Neural progenitor cell (in vitro differentiated cells): ENCODE data around the gene NRG3. TPM values are rescaled to one million over a fixed set of nuclear protein-coding genes. Genes with fewer than 3 reads are reported as not detected.

ENCODE experiments used
- DNase-seq: peaks from one replicate; pipeline ENCODE4 v3.0.0-alpha.2; 2016; ENCODE audit warnings: low spot score
- H2AFZ ChIP-seq: fragments of 200-600 bp; sonication (generic); replicated peaks from 2 replicates; pipeline ENCODE4 v1.6.1; 2016; ENCODE audit warnings: antibody characterized with exemption
- H3F3A ChIP-seq: fragments of 200-600 bp; sonication (generic); 2 replicates; pipeline ENCODE4 v1.6.1; 2016; ENCODE audit warnings: antibody characterized with exemption, low read depth
- H3K27ac ChIP-seq: fragments of 200-600 bp; sonication (generic); 2 replicates; pipeline ENCODE4 v1.5.1; 2016; ENCODE audit warnings: mild to moderate bottlenecking
- H3K27me3 ChIP-seq: fragments of 200-600 bp; sonication (generic); 2 replicates; pipeline ENCODE4 v1.6.1; 2016; ENCODE audit warnings: mild to moderate bottlenecking, moderate library complexity
- H3K36me3 ChIP-seq: fragments of 200-600 bp; sonication (generic); 2 replicates; pipeline ENCODE4 v1.5.1; 2016
- H3K4me1 ChIP-seq: fragments of 200-600 bp; sonication (generic); 2 replicates; pipeline ENCODE4 v1.6.1; 2016; ENCODE audit warnings: mixed run types
- H3K4me2 ChIP-seq: fragments of 200-600 bp; sonication (generic); 2 replicates; pipeline ENCODE4 v1.6.1; 2016
- H3K4me3 ChIP-seq: fragments of 200-600 bp; sonication (generic); 2 replicates; pipeline ENCODE4 v1.5.1; 2016
- H3K79me2 ChIP-seq: fragments of 200-600 bp; sonication (generic); 2 replicates; pipeline ENCODE4 v1.6.1; 2016; ENCODE audit warnings: low read depth
- H3K9ac ChIP-seq: fragments of 200-600 bp; sonication (generic); 2 replicates; pipeline ENCODE4 v1.6.1; 2016
- H3K9me3 ChIP-seq: fragments of 200-600 bp; sonication (generic); 2 replicates; pipeline ENCODE4 v1.5.1; 2016; ENCODE audit warnings: low read depth
- H4K20me1 ChIP-seq: fragments of 200-600 bp; sonication (generic); 2 replicates; pipeline ENCODE4 v1.6.1; 2016; ENCODE audit warnings: low read depth
- H3K27ac Mint-ChIP-seq: 3 replicates; pipeline ENCODE4 v1.8.0; 2021; ENCODE audit warnings: mixed read lengths
- H3K27me3 Mint-ChIP-seq: 2 replicates; pipeline ENCODE4 v1.8.0; 2022; ENCODE audit warnings: low read depth, mild to moderate bottlenecking, inconsistent platforms, moderate library complexity, mixed read lengths; ENCODE audit not compliant: insufficient read depth
- H3K36me3 Mint-ChIP-seq: 3 replicates; pipeline ENCODE4 v1.8.0; 2021; ENCODE audit warnings: mixed read lengths
- H3K4me1 Mint-ChIP-seq: 3 replicates; pipeline ENCODE4 v1.8.0; 2021; ENCODE audit warnings: mixed read lengths
- H3K4me3 Mint-ChIP-seq: 3 replicates; pipeline ENCODE4 v1.8.0; 2021; ENCODE audit warnings: mild to moderate bottlenecking, moderate library complexity, mixed read lengths
- H3K9me3 Mint-ChIP-seq: 3 replicates; pipeline ENCODE4 v1.8.0; 2020; ENCODE audit warnings: mixed read lengths
- CTCF ChIP-seq: fragments of 200-600 bp; sonication (generic); IDR thresholded peaks from 2 replicates; pipeline ENCODE4 v1.5.1; 2017; ENCODE audit warnings: antibody characterized with exemption, mild to moderate bottlenecking
- EZH2 ChIP-seq: fragments of 200-600 bp; sonication (generic); IDR thresholded peaks from 2 replicates; pipeline ENCODE4 v1.6.1; 2017; ENCODE audit warnings: antibody characterized with exemption, mild to moderate bottlenecking, moderate library complexity
- EZH2phosphoT487 ChIP-seq: fragments of 200-600 bp; sonication (generic); IDR thresholded peaks from 2 replicates; pipeline ENCODE4 v1.6.1; 2017; ENCODE audit warnings: antibody characterized with exemption
- total RNA-seq: library from RNA; depleted of rRNA; stranded (reverse); fragments of >200 nt; gene quantifications from 2 replicates; pipeline ENCODE4 v1.2.3, GENCODE V29; 2015; ENCODE audit warnings: low replicate concordance

Gene NRG3
- total RNA-seq, 1 donor from 2014 or later: 1.9 TPM

GRCh38 chr10:82581940-82582339 lies 706.9 kb downstream of the NRG3 start:
- Histone ChIP-seq H2AFZ (no peak overlapping the region), H3K4me3 (no peak overlapping the region), H3K36me3 (no peaks in the 10 kb centered on the region), H4K20me1 (no peaks in the 10 kb centered on the region), H3K9ac (no peak overlapping the region), H3K9me3 (no peaks in the 10 kb centered on the region), H3K4me1 (no peaks in the 10 kb centered on the region), H3K79me2 (no peaks in the 10 kb centered on the region), H3K27ac (no peak overlapping the region), H3K27me3 (no peaks in the 10 kb centered on the region), H3F3A (no peaks in the 10 kb centered on the region), H3K4me2 (no peak overlapping the region)
- no peak for TF ChIP-seq EZH2
- TF ChIP-seq CTCF: no peak
- no peak for TF ChIP-seq EZH2phosphoT487
- no peaks in the 10 kb centered on the region for H3K9me3 Mint-ChIP-seq
- no peak for DNase-seq
- H3K27me3 Mint-ChIP-seq: no peaks in the 10 kb centered on the region
- no peak overlapping the region for H3K4me3 Mint-ChIP-seq
- H3K27ac Mint-ChIP-seq: no peak overlapping the region
- peaks cover 8% of the 10 kb centered on the region for H3K4me1 Mint-ChIP-seq
- no peaks in the 10 kb centered on the region for H3K36me3 Mint-ChIP-seq

DNA sequence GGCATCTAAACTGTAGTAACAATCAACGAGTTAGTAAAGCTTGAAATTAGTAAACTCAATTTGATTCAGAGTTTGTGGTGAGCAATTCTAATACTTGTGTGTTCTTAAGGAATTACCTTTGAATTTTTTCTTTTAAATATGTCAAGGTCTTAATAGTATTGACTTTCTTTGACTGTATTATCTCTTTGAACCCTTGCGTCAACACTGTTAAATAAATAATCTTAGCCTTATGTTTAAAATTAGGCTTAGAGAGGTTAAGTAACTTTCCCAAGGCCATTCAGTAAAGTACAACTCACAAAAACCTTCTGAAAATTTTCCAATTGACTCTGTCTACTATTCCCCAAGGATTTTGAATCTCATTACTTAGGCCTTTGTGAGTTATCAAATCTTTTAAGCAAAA lies 716.4 kb downstream of the NRG3 start:
- H3K4me3 Mint-ChIP-seq: no peak overlapping the region
- no peaks in the 10 kb centered on the region for H3F3A ChIP-seq
- H3K27me3 Mint-ChIP-seq: peaks cover 3% of the 10 kb centered on the region
- no peak overlapping the region for H3K27ac Mint-ChIP-seq
- H3K9ac ChIP-seq: no peak overlapping the region
- TF ChIP-seq EZH2: no peak
- TF ChIP-seq CTCF: no peak
- no peak for TF ChIP-seq EZH2phosphoT487
- H3K4me1 ChIP-seq: peaks cover 6% of the 10 kb centered on the region
- H3K9me3 ChIP-seq: no peaks in the 10 kb centered on the region
- H3K4me3 ChIP-seq: no peak overlapping the region
- no peaks in the 10 kb centered on the region for H3K79me2 ChIP-seq
- no peaks in the 10 kb centered on the region for H3K36me3 ChIP-seq
- H3K27me3 ChIP-seq: no peaks in the 10 kb centered on the region
- DNase-seq: no peak
- no peaks in the 10 kb centered on the region for H3K4me1 Mint-ChIP-seq
- H3K27ac ChIP-seq: no peak overlapping the region
- no peak overlapping the region for H3K4me2 ChIP-seq
- H3K9me3 Mint-ChIP-seq: no peaks in the 10 kb centered on the region
- no peaks in the 10 kb centered on the region for H4K20me1 ChIP-seq
- no peak overlapping the region for H2AFZ ChIP-seq
- no peaks in the 10 kb centered on the region for H3K36me3 Mint-ChIP-seq

GRCh38 chr10:82597840-82598239 lies 722.8 kb downstream of the NRG3 start:
- H3K27ac ChIP-seq: no peak overlapping the region
- no peaks in the 10 kb centered on the region for H3K36me3 ChIP-seq
- no peak for DNase-seq
- Mint-ChIP-seq H3K4me1 (no peaks in the 10 kb centered on the region), H3K9me3 (no peaks in the 10 kb centered on the region), H3K4me3 (no peak overlapping the region), H3K27ac (no peak overlapping the region), H3K27me3 (peaks cover 2% of the 10 kb centered on the region), H3K36me3 (no peaks in the 10 kb centered on the region)
- H3K9ac ChIP-seq: no peak overlapping the region
- H3K4me3 ChIP-seq: no peak overlapping the region
- TF ChIP-seq CTCF (no peak), EZH2phosphoT487 (no peak), EZH2 (no peak)
- H3K4me1 ChIP-seq: peaks cover 6% of the 10 kb centered on the region
- H3K9me3 ChIP-seq: no peaks in the 10 kb centered on the region
- no peak overlapping the region for H2AFZ ChIP-seq
- H3F3A ChIP-seq: no peaks in the 10 kb centered on the region
- H3K27me3 ChIP-seq: no peaks in the 10 kb centered on the region
- no peaks in the 10 kb centered on the region for H3K79me2 ChIP-seq
- H4K20me1 ChIP-seq: no peaks in the 10 kb centered on the region
- H3K4me2 ChIP-seq: no peak overlapping the region
